ENCODE measurements around the gene DHCR24. TPM values are rescaled to one million over a fixed set of nuclear protein-coding genes. Genes with fewer than 3 reads are reported as not detected.

The DHCR24 gene
- total RNA-seq, 2 donors from 2014 or later, result 152 to 154 TPM

GRCh38 chr1:54819195-54819536 is 67.8 kb downstream of the DHCR24 start:
- 56% methylated on average over 4 of the region's 4 CpGs for WGBS
- DNase-seq (ENCODE audit: low spot score), result no peak
- intact Hi-C loops (cut with DNase I), result loop anchor here (10.0 kb wide), 1 partner anchor 954 kb away; no protein-coding TSS in a partner anchor
- no peak overlapping the region for H3K4me3 ChIP-seq
- no peaks in the 10 kb centered on the region for H3K9me3 ChIP-seq
- no peaks in the 10 kb centered on the region for H3K36me3 ChIP-seq
- H3K27ac ChIP-seq, result no peak overlapping the region
- H3K27me3 ChIP-seq (replicated peaks; ENCODE audit: insufficient read depth), result no peaks in the 10 kb centered on the region
- TF ChIP-seq POLR2A (IDR thresholded peaks at IDR 0.05), result no peak
- TF ChIP-seq CTCF (IDR thresholded peaks at IDR 0.05), result no peak
- TF ChIP-seq POLR2AphosphoS5 (IDR thresholded peaks at IDR 0.05), result no peak
- no peaks in the 10 kb centered on the region for H3K4me1 ChIP-seq (replicated peaks)

- Histone ChIP-seq H3K36me3 (no peaks in the 10 kb centered on the region), H3K9me3 (no peaks in the 10 kb centered on the region), H3K4me1 (replicated peaks) (no peaks in the 10 kb centered on the region), H3K27ac (no peak overlapping the region), H3K4me3 (no peak overlapping the region), H3K27me3 (replicated peaks; ENCODE audit: insufficient read depth) (no peaks in the 10 kb centered on the region)
- no peak for TF ChIP-seq POLR2AphosphoS5 (IDR thresholded peaks at IDR 0.05)
- TF ChIP-seq CTCF (IDR thresholded peaks at IDR 0.05), result no peak
- no peak for TF ChIP-seq POLR2A (IDR thresholded peaks at IDR 0.05)
- WGBS, result 56% methylated on average over 5 of the region's 5 CpGs
- intact Hi-C loops (cut with DNase I), result loop anchor here (10.0 kb wide), 1 partner anchor 954 kb away; no protein-coding TSS in a partner anchor
- DNase-seq (ENCODE audit: low spot score), result no peak
These were observed 68.4 kb downstream of the DHCR24 start for GRCh38 chr1:54818461-54819194.

GRCh38 chr1:54816951-54817350 is 70.0 kb downstream of the DHCR24 start:
- intact Hi-C loops (cut with DNase I), result loop anchor here (10.0 kb wide), 1 partner anchor 952 kb away; no protein-coding TSS in a partner anchor
- H3K4me1 ChIP-seq (replicated peaks), result no peaks in the 10 kb centered on the region
- 95% methylated on average over 11 of the region's 13 CpGs for WGBS
- TF ChIP-seq POLR2AphosphoS5 (IDR thresholded peaks at IDR 0.05) (no peak), POLR2A (IDR thresholded peaks at IDR 0.05) (no peak), CTCF (IDR thresholded peaks at IDR 0.05) (no peak)
- no peaks in the 10 kb centered on the region for H3K36me3 ChIP-seq
- H3K4me3 ChIP-seq, result no peak overlapping the region
- H3K27me3 ChIP-seq (replicated peaks; ENCODE audit: insufficient read depth), result no peaks in the 10 kb centered on the region
- H3K9me3 ChIP-seq, result no peaks in the 10 kb centered on the region
- DNase-seq (ENCODE audit: low spot score), result no peak
- H3K27ac ChIP-seq, result no peak overlapping the region

- intact Hi-C loops (cut with DNase I), result loop anchor here (10.0 kb wide), 1 partner anchor 951 kb away; no protein-coding TSS in a partner anchor
These were observed 70.9 kb downstream of the DHCR24 start for GRCh38 chr1:54816130-54816529.

More at GRCh38 chr1:54816130-54816529, 70.9 kb downstream of the DHCR24 start:
- no peaks in the 10 kb centered on the region for H3K4me1 ChIP-seq (replicated peaks)
- H3K9me3 ChIP-seq, result no peaks in the 10 kb centered on the region
- WGBS, result 95% methylated on average over 6 of the region's 6 CpGs
- H3K36me3 ChIP-seq, result no peaks in the 10 kb centered on the region
- no peak overlapping the region for H3K27ac ChIP-seq
- no peak for TF ChIP-seq POLR2A (IDR thresholded peaks at IDR 0.05)
- TF ChIP-seq CTCF (IDR thresholded peaks at IDR 0.05), result no peak
- TF ChIP-seq POLR2AphosphoS5 (IDR thresholded peaks at IDR 0.05), result no peak
- no peak for DNase-seq (ENCODE audit: low spot score)
- H3K27me3 ChIP-seq (replicated peaks; ENCODE audit: insufficient read depth), result no peaks in the 10 kb centered on the region
- no peak overlapping the region for H3K4me3 ChIP-seq
